ENCODE measurements around the gene BRSK2. TPM values are rescaled to one million over a fixed set of nuclear protein-coding genes. Genes with fewer than 3 reads are reported as not detected.

BRSK2 gene
- total and polyA plus RNA-seq, 2 of the 4 experiments (the other 2 are of a cell fraction): 0.18 to 0.62 TPM

DNA sequence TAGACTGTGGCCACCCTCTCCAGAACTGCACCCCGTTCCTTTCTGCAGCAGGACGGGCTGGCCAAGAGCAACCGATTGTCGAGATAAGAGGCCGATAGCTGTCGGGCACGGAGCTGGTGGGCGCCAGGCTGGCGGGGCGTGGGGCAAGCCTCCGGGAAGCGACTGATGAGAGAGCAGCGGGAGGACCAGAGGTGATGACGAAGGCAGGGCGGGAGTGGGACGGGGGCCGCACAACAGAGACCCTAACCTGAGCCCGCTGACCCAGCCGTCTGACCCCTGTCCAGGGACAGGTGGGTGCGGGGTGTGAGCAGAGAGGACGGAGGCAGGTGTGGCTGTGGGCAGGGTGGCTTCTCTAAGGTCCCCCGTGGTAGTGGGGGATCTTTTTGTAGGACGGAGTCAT is 7.3 kb upstream of the BRSK2 start:
- peak overlapping the region; percentile 64; the same call in 2 of the 3 replicates for H2BK15ac ChIP-seq (ENCODE audit: low read depth, low read length)
- H3K9me3 ChIP-seq (ENCODE audit: control insufficient read depth, insufficient read depth, low read length): peaks cover 2% of the 10 kb centered on the region; the same call in 1 of the 2 replicates
- no peak overlapping the region for H2BK5ac ChIP-seq (ENCODE audit: low read depth, low read length, poor library complexity, severe bottlenecking)
- ChIA-PET CTCF (no interaction called here), POLR2A (ENCODE audit: unreplicated experiment) (no interaction called here)
- H3K9me1 ChIP-seq (ENCODE audit: insufficient read depth, low read length): no peaks in the 10 kb centered on the region
- H3K4me2 ChIP-seq (ENCODE audit: low read depth, low read length): no peak overlapping the region; the same call in 1 of the 2 replicates
- peak overlapping the region; percentile 37 for H2AK9ac ChIP-seq (replicated peaks; ENCODE audit: low read depth, low read length, poor library complexity)
- H3K79me1 ChIP-seq (ENCODE audit: low read depth in 1 of 2, low read length in 2 of 2): no peaks in the 10 kb centered on the region
- no peak overlapping the region for H3K23ac ChIP-seq (ENCODE audit: low read depth, low read length)
- peak overlapping the region; percentile 84 for H4K5ac ChIP-seq (ENCODE audit: low read depth, low read length)
- no peak overlapping the region for H2BK120ac ChIP-seq (ENCODE audit: low read depth, low read length)
- H3K27me3 ChIP-seq (ENCODE audit: control insufficient read depth, insufficient read depth, low read length): peaks cover 1% of the 10 kb centered on the region; the same call in 1 of the 2 replicates
- H3K36me3 ChIP-seq (ENCODE audit: control insufficient read depth, insufficient read depth, low read length): no peaks in the 10 kb centered on the region
- no peak overlapping the region; the same call in 1 of the 2 replicates for H2BK20ac ChIP-seq (ENCODE audit: low read depth, low read length)
- DNase-seq (no peak), ATAC-seq (ENCODE audit: low read depth) (no peak)
- dilution Hi-C loops (cut with HindIII; ENCODE audit: low sequenced_read_pairs, unreplicated experiment) (no loop called here), in situ Hi-C loops (cut with MboI; ENCODE audit: low sequenced_read_pairs) (no loop called here), intact Hi-C loops (cut with micrococcal nuclease) (no loop called here)
- TF ChIP-seq NFE2L2 (IDR thresholded peaks at IDR 0.05; ENCODE audit: low read depth, low read length): no peak
- TF ChIP-seq CHD1 (IDR thresholded peaks at IDR 0.05; ENCODE audit: low read depth, low read length): no peak
- TF ChIP-seq, protein P1, sequence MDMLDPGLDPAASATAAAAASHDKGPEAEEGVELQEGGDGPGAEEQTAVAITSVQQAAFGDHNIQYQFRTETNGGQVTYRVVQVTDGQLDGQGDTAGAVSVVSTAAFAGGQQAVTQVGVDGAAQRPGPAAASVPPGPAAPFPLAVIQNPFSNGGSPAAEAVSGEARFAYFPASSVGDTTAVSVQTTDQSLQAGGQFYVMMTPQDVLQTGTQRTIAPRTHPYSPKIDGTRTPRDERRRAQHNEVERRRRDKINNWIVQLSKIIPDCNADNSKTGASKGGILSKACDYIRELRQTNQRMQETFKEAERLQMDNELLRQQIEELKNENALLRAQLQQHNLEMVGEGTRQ (IDR thresholded peaks at IDR 0.05; ENCODE audit: low read depth, low read length): no peak
- no peak for TF ChIP-seq BHLHE40 (IDR thresholded peaks at IDR 0.05; ENCODE audit: low read depth, low read length)
- no peak for TF ChIP-seq RFX5 (IDR thresholded peaks at IDR 0.05; ENCODE audit: low read depth, low read length)
- no peak for TF ChIP-seq MAZ (IDR thresholded peaks at IDR 0.05; ENCODE audit: borderline replicate concordance, low read depth, low read length)
- no peak for TF ChIP-seq SMC3 (IDR thresholded peaks at IDR 0.05; ENCODE audit: low read depth, low read length)
- no peak for TF ChIP-seq RCOR1 (IDR thresholded peaks at IDR 0.05; ENCODE audit: insufficient replicate concordance, low read length)
- TF ChIP-seq MXI1 (IDR thresholded peaks at IDR 0.05; ENCODE audit: borderline replicate concordance, low read depth, low read length): no peak
- TF ChIP-seq MAFK (IDR thresholded peaks at IDR 0.05; ENCODE audit: low read depth, low read length): no peak
- TF ChIP-seq, protein P2, sequence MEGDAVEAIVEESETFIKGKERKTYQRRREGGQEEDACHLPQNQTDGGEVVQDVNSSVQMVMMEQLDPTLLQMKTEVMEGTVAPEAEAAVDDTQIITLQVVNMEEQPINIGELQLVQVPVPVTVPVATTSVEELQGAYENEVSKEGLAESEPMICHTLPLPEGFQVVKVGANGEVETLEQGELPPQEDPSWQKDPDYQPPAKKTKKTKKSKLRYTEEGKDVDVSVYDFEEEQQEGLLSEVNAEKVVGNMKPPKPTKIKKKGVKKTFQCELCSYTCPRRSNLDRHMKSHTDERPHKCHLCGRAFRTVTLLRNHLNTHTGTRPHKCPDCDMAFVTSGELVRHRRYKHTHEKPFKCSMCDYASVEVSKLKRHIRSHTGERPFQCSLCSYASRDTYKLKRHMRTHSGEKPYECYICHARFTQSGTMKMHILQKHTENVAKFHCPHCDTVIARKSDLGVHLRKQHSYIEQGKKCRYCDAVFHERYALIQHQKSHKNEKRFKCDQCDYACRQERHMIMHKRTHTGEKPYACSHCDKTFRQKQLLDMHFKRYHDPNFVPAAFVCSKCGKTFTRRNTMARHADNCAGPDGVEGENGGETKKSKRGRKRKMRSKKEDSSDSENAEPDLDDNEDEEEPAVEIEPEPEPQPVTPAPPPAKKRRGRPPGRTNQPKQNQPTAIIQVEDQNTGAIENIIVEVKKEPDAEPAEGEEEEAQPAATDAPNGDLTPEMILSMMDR (conservative IDR thresholded peaks at IDR 0.05; ENCODE audit: low read depth, low read length): no peak
- TF ChIP-seq POLR2A (IDR thresholded peaks at IDR 0.05; ENCODE audit: low read depth, low read length): no peak
- no peak for TF ChIP-seq FOS (IDR thresholded peaks at IDR 0.05; ENCODE audit: low read depth, low read length)
- TF ChIP-seq, protein P3, sequence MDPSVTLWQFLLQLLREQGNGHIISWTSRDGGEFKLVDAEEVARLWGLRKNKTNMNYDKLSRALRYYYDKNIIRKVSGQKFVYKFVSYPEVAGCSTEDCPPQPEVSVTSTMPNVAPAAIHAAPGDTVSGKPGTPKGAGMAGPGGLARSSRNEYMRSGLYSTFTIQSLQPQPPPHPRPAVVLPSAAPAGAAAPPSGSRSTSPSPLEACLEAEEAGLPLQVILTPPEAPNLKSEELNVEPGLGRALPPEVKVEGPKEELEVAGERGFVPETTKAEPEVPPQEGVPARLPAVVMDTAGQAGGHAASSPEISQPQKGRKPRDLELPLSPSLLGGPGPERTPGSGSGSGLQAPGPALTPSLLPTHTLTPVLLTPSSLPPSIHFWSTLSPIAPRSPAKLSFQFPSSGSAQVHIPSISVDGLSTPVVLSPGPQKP (IDR thresholded peaks at IDR 0.05; ENCODE audit: borderline replicate concordance, low read depth, low read length): no peak
- no peak for TF ChIP-seq RAD21 (IDR thresholded peaks at IDR 0.05; ENCODE audit: low read length)
- TF ChIP-seq CEBPB (IDR thresholded peaks at IDR 0.05; ENCODE audit: low read depth, low read length): no peak
- H3K4me1 ChIP-seq (ENCODE audit: control insufficient read depth, insufficient read depth, low read length): 0 out of 2 replicates have a peak, but pooled peaks cover 5% of the 10 kb centered on the region
- peak overlapping the region; percentile 77 to 80; a peak in 3 of 4 replicates for H4K8ac ChIP-seq (ENCODE audit: low read depth in 2 of 2, low read length in 2 of 2)
- no peak overlapping the region for H3K18ac ChIP-seq (ENCODE audit: low read depth, low read length)
- BruUV-seq (replicated peaks): no TSS peak
- H3K4ac ChIP-seq (ENCODE audit: low read depth, low read length): peak overlapping the region; percentile 81
- H2AK5ac ChIP-seq (ENCODE audit: low read depth, low read length): peak overlapping the region; percentile 78; the same call in 1 of the 2 replicates
- H4K20me1 ChIP-seq (ENCODE audit: insufficient read depth, low read length): no peaks in the 10 kb centered on the region; the same call in 1 of the 2 replicates
- H4K91ac ChIP-seq (ENCODE audit: insufficient read depth, low read depth, low read length): peak overlapping the region; percentile 35; the same call in 1 of the 2 replicates
- H3K14ac ChIP-seq (replicated peaks; ENCODE audit: low read depth, low read length): no peak overlapping the region
- 70% methylated on average over 2 of the region's 23 CpGs; no CpG with 5 or more reads in 1 of the 2 experiments for WGBS, 2 experiments (ENCODE audit: extremely low coverage in 2 of 2, insufficient read length in 1 of 2)
- H2AFZ ChIP-seq (replicated peaks; ENCODE audit: low read length, poor library complexity): peak overlapping the region; percentile 99
- no peak overlapping the region for H3K9ac ChIP-seq (ENCODE audit: low read depth, low read length)
- H3K27ac ChIP-seq (ENCODE audit: insufficient read depth, low read length): no peak overlapping the region; the same call in 1 of the 2 replicates
- H3K56ac ChIP-seq (ENCODE audit: extremely low read depth, insufficient read depth, low read length): no peak overlapping the region
- H3K4me3 ChIP-seq (ENCODE audit: insufficient read depth, low read depth, low read length): no peak overlapping the region

All from IMR-90 (cell line).